ENCODE results near the gene TYW1. TPM values are rescaled to one million over a fixed set of nuclear protein-coding genes. Genes with fewer than 3 reads are reported as not detected.
"Not testable (repeated sequence)": the region's sequence is repeated elsewhere in the genome, so short reads cannot be mapped to it uniquely, and the experiment has no call there.

Gene TYW1
- total and polyA plus RNA-seq, 2 of the 4 experiments (the other 2 are of a cell fraction) = 10.7 to 23.7 TPM

- no CpG with 5 or more reads among the region's 2 CpGs for WGBS, 2 experiments (ENCODE audit: extremely low coverage in 2 of 2, insufficient read length in 1 of 2)
- H4K91ac ChIP-seq (ENCODE audit: insufficient read depth, low read depth, low read length); POLR2A ChIA-PET (ENCODE audit: unreplicated experiment); H2BK5ac ChIP-seq (ENCODE audit: low read depth, low read length, poor library complexity, severe bottlenecking); H2AFZ ChIP-seq (replicated peaks; ENCODE audit: low read length, poor library complexity); H4K5ac ChIP-seq (ENCODE audit: low read depth, low read length); H2AK9ac ChIP-seq (replicated peaks; ENCODE audit: low read depth, low read length, poor library complexity); H3K56ac ChIP-seq (ENCODE audit: extremely low read depth, insufficient read depth, low read length); H3K4ac ChIP-seq (ENCODE audit: low read depth, low read length); H3K79me1 ChIP-seq (ENCODE audit: low read depth in 1 of 2, low read length in 2 of 2); H3K23ac ChIP-seq (ENCODE audit: low read depth, low read length); BruUV-seq (replicated peaks); H2BK20ac ChIP-seq (ENCODE audit: low read depth, low read length); intact Hi-C loops (cut with micrococcal nuclease); dilution Hi-C loops (cut with HindIII; ENCODE audit: low sequenced_read_pairs, unreplicated experiment); H3K9me1 ChIP-seq (ENCODE audit: insufficient read depth, low read length); H2BK15ac ChIP-seq (ENCODE audit: low read depth, low read length); DNase-seq; H3K18ac ChIP-seq (ENCODE audit: low read depth, low read length); H3K4me1 ChIP-seq (ENCODE audit: control insufficient read depth, insufficient read depth, low read length); H3K36me3 ChIP-seq (ENCODE audit: control insufficient read depth, insufficient read depth, low read length); H3K14ac ChIP-seq (replicated peaks; ENCODE audit: low read depth, low read length); H3K9me3 ChIP-seq (ENCODE audit: control insufficient read depth, insufficient read depth, low read length); H2AK5ac ChIP-seq (ENCODE audit: low read depth, low read length); H4K20me1 ChIP-seq (ENCODE audit: insufficient read depth, low read length); H3K4me3 ChIP-seq (ENCODE audit: insufficient read depth, low read depth, low read length); in situ Hi-C loops (cut with MboI; ENCODE audit: low sequenced_read_pairs); ATAC-seq (ENCODE audit: low read depth); H2BK120ac ChIP-seq (ENCODE audit: low read depth, low read length); H4K8ac ChIP-seq (ENCODE audit: low read depth in 2 of 2, low read length in 2 of 2); H3K9ac ChIP-seq (ENCODE audit: low read depth, low read length); H3K27ac ChIP-seq (ENCODE audit: insufficient read depth, low read length); H3K4me2 ChIP-seq (ENCODE audit: low read depth, low read length); H3K27me3 ChIP-seq (ENCODE audit: control insufficient read depth, insufficient read depth, low read length): not testable (repeated sequence)
- CTCF ChIA-PET = interaction anchor here (0.6 kb wide), 1 partner anchor 286 kb away, joined by 3 read pairs; no protein-coding TSS in a partner anchor
These were observed 55.5 kb downstream of the TYW1 start for GRCh38 chr7:67052161-67052560.
